Vagina (tissue), 2 donors: ENCODE results near the gene SULT1C3. TPM values are rescaled to one million over a fixed set of nuclear protein-coding genes. Genes with fewer than 3 reads are reported as not detected.

Experiments used
- DNase-seq, 2 donors: peaks; one replicate each; pipeline ENCODE4 v3.0.0-alpha.2; 2017; ENCODE audit errors: extremely low spot score in 2 of 2
- H3K27ac ChIP-seq: fragments of 200-600 bp; sonication (generic); one replicate; pipeline ENCODE4 v1.5.1; 2019
- H3K27me3 ChIP-seq: fragments of 200-600 bp; sonication (generic); one replicate; pipeline ENCODE4 v1.5.1; 2019
- H3K36me3 ChIP-seq, 2 donors: fragments of 200-600 bp; sonication (generic); one replicate each; pipeline ENCODE4 v1.5.1; 2017 to 2019
- H3K4me1 ChIP-seq: fragments of 200-600 bp; sonication (generic); one replicate; pipeline ENCODE4 v1.5.1; 2019
- H3K4me3 ChIP-seq, 2 donors: fragments of 200-600 bp; sonication (generic); 1 replicate in 1 of 2; 2 replicates in 1 of 2; pipeline ENCODE4 v1.5.1; 2016 to 2019
- H3K9me3 ChIP-seq: fragments of 200-600 bp; sonication (generic); one replicate; pipeline ENCODE4 v1.5.1; 2019
- CTCF ChIP-seq, 3 experiments: fragments of 450-650 bp in 2 of 3; fragments of 200-600 bp in 1 of 3; sonication (generic) in 1 of 3; IDR thresholded peaks; one replicate each; pipeline ENCODE4 v1.5.1; 2017 to 2019; ENCODE audit warnings: antibody characterized with exemption in 3 of 3, mild to moderate bottlenecking in 2 of 3, moderate library complexity in 2 of 3
- POLR2A ChIP-seq, 2 donors: fragments of 450-650 bp; IDR thresholded peaks; one replicate each; pipeline ENCODE4 v1.6.1; 2017; ENCODE audit warnings: antibody characterized with exemption in 2 of 2, mild to moderate bottlenecking in 2 of 2, moderate library complexity in 2 of 2
- POLR2AphosphoS5 ChIP-seq, 2 donors: sonication (generic); formaldehyde crosslinking; IDR thresholded peaks; one replicate each; pipeline ENCODE4 v1.9.0; 2017; ENCODE audit warnings: antibody characterized with exemption in 2 of 2, mild to moderate bottlenecking in 2 of 2, low read depth in 1 of 2; ENCODE audit not compliant: insufficient read depth in 1 of 2
- intact Hi-C: fragments of 100-400 bp; cut with DNase I; formaldehyde crosslinking; loops from one replicate; pipeline ENCODE4 v1.15.1; 2023
- total RNA-seq: library from RNA; depleted of rRNA; stranded (reverse); fragments of >200 nt; gene quantifications from one replicate; pipeline ENCODE4 v1.2.3, GENCODE V29; 2016

SULT1C3 gene
- total RNA-seq, 1 donor from 2014 or later: not detected

DNA sequence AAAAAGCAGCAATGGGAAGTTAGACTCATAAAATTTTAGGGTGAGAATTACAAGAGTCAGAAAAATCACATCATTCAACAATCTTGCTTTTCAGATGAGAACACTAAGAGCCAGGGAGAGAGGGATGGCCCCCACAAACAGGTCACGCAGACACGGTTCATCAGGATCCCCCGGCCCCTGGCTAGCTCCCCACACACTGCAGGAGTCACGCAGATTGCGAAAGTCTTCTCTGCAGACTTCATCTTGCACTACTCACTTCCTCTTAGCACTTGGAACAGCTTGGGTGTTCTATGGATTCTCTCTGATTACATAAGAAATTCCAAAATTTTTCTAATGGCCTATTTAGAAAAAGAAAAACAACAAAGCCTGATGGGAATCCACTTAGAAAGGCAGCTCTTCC, 27.3 kb downstream of the SULT1C3 start:
- Histone ChIP-seq H3K4me1 (peaks cover 10% of the 10 kb centered on the region), H3K36me3 (no peaks in the 10 kb centered on the region), H3K4me3 (no peak overlapping the region), H3K9me3 (no peaks in the 10 kb centered on the region), H3K27me3 (no peaks in the 10 kb centered on the region), H3K27ac (peak overlapping the region; percentile 66)
- TF ChIP-seq POLR2AphosphoS5 (IDR thresholded peaks at IDR 0.05; ENCODE audit: insufficient read depth in 1 of 2, low read depth in 1 of 2) (peak in 1 of 2 donors; percentile 45), CTCF (IDR thresholded peaks at IDR 0.05) (no peak)
- no peak for DNase-seq
- intact Hi-C loops: no loop called here

GRCh38 chr2:108268001-108268400, 28.2 kb downstream of the SULT1C3 start:
- H3K36me3 ChIP-seq: no peaks in the 10 kb centered on the region
- H3K4me1 ChIP-seq: peaks cover 15% of the 10 kb centered on the region
- intact Hi-C loops: no loop called here
- TF ChIP-seq CTCF (IDR thresholded peaks at IDR 0.05) (no peak), POLR2AphosphoS5 (IDR thresholded peaks at IDR 0.05; ENCODE audit: insufficient read depth in 1 of 2, low read depth in 1 of 2) (peak in 1 of 2 donors; percentile 45)
- H3K27me3 ChIP-seq: no peaks in the 10 kb centered on the region
- no peak for DNase-seq
- H3K4me3 ChIP-seq: no peak overlapping the region
- H3K9me3 ChIP-seq: no peaks in the 10 kb centered on the region
- peak overlapping the region; percentile 66 for H3K27ac ChIP-seq

DNA sequence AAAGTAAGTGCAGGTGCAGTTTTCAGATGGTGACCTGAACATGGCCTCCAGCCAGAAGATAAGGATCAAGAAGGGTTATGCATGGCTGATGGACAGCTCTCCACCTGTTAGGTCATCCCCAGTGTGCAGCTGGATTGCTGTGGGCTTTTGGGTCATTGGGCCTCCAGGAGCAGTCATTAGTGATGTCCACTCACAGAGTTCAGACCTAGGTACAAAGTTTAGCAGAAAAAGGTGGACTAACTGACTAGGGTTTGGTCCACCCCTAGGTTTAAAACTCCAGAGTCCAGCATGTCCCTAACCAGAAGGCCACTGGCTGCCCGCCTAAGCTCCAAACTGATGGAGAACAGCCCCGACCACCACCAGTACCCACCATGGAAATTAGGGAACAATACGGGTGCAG, 30.6 kb downstream of the SULT1C3 start:
- intact Hi-C loops: no loop called here
- Histone ChIP-seq H3K4me3 (no peak overlapping the region), H3K27me3 (no peaks in the 10 kb centered on the region), H3K9me3 (no peaks in the 10 kb centered on the region), H3K27ac (no peak overlapping the region), H3K4me1 (peaks cover 15% of the 10 kb centered on the region), H3K36me3 (no peaks in the 10 kb centered on the region)
- TF ChIP-seq POLR2A (IDR thresholded peaks at IDR 0.05): no peak
- no peak for DNase-seq

GRCh38 chr2:108270768-108271506, 31.2 kb downstream of the SULT1C3 start:
- no peaks in the 10 kb centered on the region for H3K36me3 ChIP-seq
- intact Hi-C loops: no loop called here
- H3K4me1 ChIP-seq: peaks cover 15% of the 10 kb centered on the region
- TF ChIP-seq CTCF (IDR thresholded peaks at IDR 0.05) (no peak), POLR2A (IDR thresholded peaks at IDR 0.05) (no peak), POLR2AphosphoS5 (IDR thresholded peaks at IDR 0.05; ENCODE audit: insufficient read depth in 1 of 2, low read depth in 1 of 2) (no peak)
- peak overlapping the region; percentile 79 for H3K27ac ChIP-seq
- no peaks in the 10 kb centered on the region for H3K9me3 ChIP-seq
- no peak for DNase-seq
- H3K4me3 ChIP-seq: no peak overlapping the region
- no peaks in the 10 kb centered on the region for H3K27me3 ChIP-seq

DNA sequence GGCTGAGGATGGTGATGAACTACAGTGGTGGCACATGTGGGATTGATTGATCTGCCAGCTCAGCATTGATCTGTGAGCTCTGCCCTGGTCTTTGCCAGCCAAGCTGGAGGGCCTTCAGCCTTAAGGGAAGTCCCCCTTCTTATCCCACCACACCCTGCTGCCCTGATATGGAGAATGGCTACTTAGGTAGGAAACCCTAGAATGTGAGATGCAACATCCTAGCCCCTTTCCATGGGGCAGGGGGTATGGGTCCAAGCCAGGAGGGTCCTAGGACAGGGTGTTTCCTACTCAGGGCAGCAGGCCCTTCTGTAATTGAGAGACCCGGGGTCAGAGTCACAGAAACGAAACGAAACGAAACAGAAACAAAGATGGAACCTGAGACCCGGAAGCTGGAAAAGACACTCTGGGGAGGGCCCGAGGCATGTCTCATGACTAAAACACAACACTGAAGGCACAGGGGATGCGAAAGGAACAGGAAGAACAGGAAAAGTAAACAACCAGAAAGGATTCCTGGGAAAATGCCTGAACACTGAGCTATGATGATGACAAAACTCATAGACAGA, 32.0 kb downstream of the SULT1C3 start:
- no peak for DNase-seq
- peak overlapping the region; percentile 79 for H3K27ac ChIP-seq
- no peaks in the 10 kb centered on the region for H3K9me3 ChIP-seq
- H3K4me1 ChIP-seq: peaks cover 15% of the 10 kb centered on the region
- H3K4me3 ChIP-seq: peak overlapping the region; percentile 12 to 14
- TF ChIP-seq POLR2AphosphoS5 (IDR thresholded peaks at IDR 0.05; ENCODE audit: insufficient read depth in 1 of 2, low read depth in 1 of 2) (peak in 1 of 2 donors; percentile 43), POLR2A (IDR thresholded peaks at IDR 0.05) (no peak)
- H3K36me3 ChIP-seq: no peaks in the 10 kb centered on the region
- intact Hi-C loops: no loop called here
- H3K27me3 ChIP-seq: no peaks in the 10 kb centered on the region

DNA sequence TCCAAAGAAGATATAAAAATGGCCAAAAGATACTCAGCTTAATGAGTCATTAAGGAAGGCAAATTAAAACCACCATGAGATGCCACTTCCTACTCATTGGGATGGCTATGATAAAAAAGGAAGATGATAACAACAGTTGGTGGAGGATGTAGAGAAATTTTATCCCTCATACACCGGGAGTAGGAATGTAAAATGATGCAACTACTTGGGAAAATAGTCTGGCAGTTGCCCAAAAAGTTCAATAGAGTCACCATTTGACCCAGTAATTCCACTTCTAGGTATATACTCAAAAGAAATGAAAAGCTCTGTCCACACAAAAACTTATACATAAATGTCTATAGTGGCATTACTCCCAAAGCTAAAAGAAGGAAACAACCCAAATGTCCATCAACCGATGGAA, 38.9 kb downstream of the SULT1C3 start:
- no peaks in the 10 kb centered on the region for H3K9me3 ChIP-seq
- H3K36me3 ChIP-seq: no peaks in the 10 kb centered on the region
- no peak for DNase-seq
- H3K27me3 ChIP-seq: no peaks in the 10 kb centered on the region
- H3K4me3 ChIP-seq: no peak overlapping the region
- no peak overlapping the region for H3K27ac ChIP-seq
- intact Hi-C loops: no loop called here
- TF ChIP-seq POLR2A (IDR thresholded peaks at IDR 0.05): no peak
- no peak for TF ChIP-seq POLR2AphosphoS5 (IDR thresholded peaks at IDR 0.05; ENCODE audit: insufficient read depth in 1 of 2, low read depth in 1 of 2)
- TF ChIP-seq CTCF (IDR thresholded peaks at IDR 0.05): no peak
- H3K4me1 ChIP-seq: no peaks in the 10 kb centered on the region
